Endodermal cell (in vitro differentiated cells): ENCODE measurements around the gene PTPRT. TPM values are rescaled to one million over a fixed set of nuclear protein-coding genes. Genes with fewer than 3 reads are reported as not detected.

Experiments used
- DNase-seq: peaks from one replicate; pipeline ENCODE4 v3.0.0-alpha.2; 2017
- H3K27ac ChIP-seq: 2 replicates; pipeline ENCODE4 v1.5.1; 2013; ENCODE audit warnings: mild to moderate bottlenecking, low read depth, low read length, moderate library complexity
- H3K27me3 ChIP-seq: 2 replicates; pipeline ENCODE4 v1.6.1; 2013; ENCODE audit warnings: mild to moderate bottlenecking, low read length, moderate library complexity; ENCODE audit not compliant: insufficient read depth, control insufficient read depth, poor library complexity, severe bottlenecking
- H3K36me3 ChIP-seq: 2 replicates; pipeline ENCODE4 v1.7.0; 2013; ENCODE audit warnings: mild to moderate bottlenecking, low read length, moderate library complexity; ENCODE audit not compliant: control insufficient read depth, insufficient read depth
- H3K4me1 ChIP-seq: one replicate; pipeline ENCODE4 v1.7.0; 2013; ENCODE audit warnings: low read length; ENCODE audit not compliant: control insufficient read depth, insufficient read depth
- H3K4me3 ChIP-seq: 2 replicates; pipeline ENCODE4 v1.5.1; 2013; ENCODE audit warnings: mild to moderate bottlenecking, low read length, moderate library complexity
- H3K9ac ChIP-seq: 2 replicates; pipeline ENCODE4 v1.6.1; 2013; ENCODE audit warnings: mild to moderate bottlenecking, low read length, moderate library complexity; ENCODE audit not compliant: poor library complexity, severe bottlenecking; ENCODE audit errors: extremely low read depth
- H3K9me3 ChIP-seq: 2 replicates; pipeline ENCODE4 v1.6.1; 2013; ENCODE audit warnings: mild to moderate bottlenecking, low read length, moderate library complexity; ENCODE audit not compliant: control insufficient read depth
- H3K27ac Mint-ChIP-seq: 2 replicates; pipeline ENCODE4 v1.8.0; 2020; ENCODE audit warnings: mixed read lengths
- H3K27me3 Mint-ChIP-seq: 2 replicates; pipeline ENCODE4 v1.8.0; 2021; ENCODE audit warnings: mild to moderate bottlenecking, mixed read lengths; ENCODE audit not compliant: insufficient read depth
- H3K36me3 Mint-ChIP-seq: 2 replicates; pipeline ENCODE4 v1.8.0; 2020; ENCODE audit warnings: low read depth, mixed read lengths
- H3K4me1 Mint-ChIP-seq: 2 replicates; pipeline ENCODE4 v1.8.0; 2020; ENCODE audit warnings: mixed read lengths
- H3K4me3 Mint-ChIP-seq: 2 replicates; pipeline ENCODE4 v1.8.0; 2020; ENCODE audit warnings: mild to moderate bottlenecking, moderate library complexity, mixed read lengths
- H3K9me3 Mint-ChIP-seq: 2 replicates; pipeline ENCODE4 v1.8.0; 2020; ENCODE audit warnings: mild to moderate bottlenecking, mixed read lengths
- CTCF ChIP-seq: fragments of 200-600 bp; sonication (generic); conservative IDR thresholded peaks from 2 replicates; pipeline ENCODE4 v1.5.0; 2021; ENCODE audit warnings: antibody characterized with exemption, mild to moderate bottlenecking
- WGBS, 2 experiments: methylation state at CpG; one replicate each; pipeline versions ENCODE4 v1.1.5 to v1.1.7; 2013; ENCODE audit warnings: missing lambda C conversion rate in 2 of 2, mixed read lengths in 1 of 2; ENCODE audit not compliant: insufficient coverage in 1 of 2, insufficient read length in 1 of 2; 5-methylcytosine and 5-hydroxymethylcytosine counted together
- total RNA-seq, 2 donors: library from RNA; stranded (reverse); fragmentation: NEBNext Ultra II Directional in 1 of 2; extraction: Animal tissue kit (Norgen Biotek cat#: 25700) in 1 of 2; gene quantifications; 2 replicates in 1 of 2; 3 replicates in 1 of 2; pipeline ENCODE4 v1.2.1, GENCODE V29; 2021

Gene PTPRT
- total RNA-seq, 2 donors from 2014 or later, result 2.3 to 2.7 TPM

GRCh38 chr20:42159808-42160207 lies 1029.9 kb downstream of the PTPRT start:
- H3K9ac ChIP-seq, result no peak overlapping the region
- no peaks in the 10 kb centered on the region for H3K4me1 ChIP-seq
- H3K27me3 ChIP-seq, result no peaks in the 10 kb centered on the region
- H3K36me3 ChIP-seq, result no peaks in the 10 kb centered on the region
- Mint-ChIP-seq H3K4me1 (no peaks in the 10 kb centered on the region), H3K4me3 (no peak overlapping the region), H3K36me3 (no peaks in the 10 kb centered on the region), H3K27me3 (peaks cover 3% of the 10 kb centered on the region), H3K27ac (no peak overlapping the region), H3K9me3 (no peaks in the 10 kb centered on the region)
- 72 to 77% methylated on average over 2 to 3 of the region's 3 CpGs for WGBS, 2 experiments
- H3K9me3 ChIP-seq, result no peaks in the 10 kb centered on the region
- no peak for TF ChIP-seq CTCF
- H3K4me3 ChIP-seq, result no peak overlapping the region
- no peak for DNase-seq
- no peak overlapping the region for H3K27ac ChIP-seq

GRCh38 chr20:42158272-42158671 lies 1031.4 kb downstream of the PTPRT start:
- Mint-ChIP-seq H3K36me3 (no peaks in the 10 kb centered on the region), H3K27ac (no peak overlapping the region), H3K4me3 (no peak overlapping the region), H3K27me3 (peaks cover 3% of the 10 kb centered on the region), H3K4me1 (no peaks in the 10 kb centered on the region), H3K9me3 (no peaks in the 10 kb centered on the region)
- DNase-seq, result no peak
- no peaks in the 10 kb centered on the region for H3K4me1 ChIP-seq
- no peak overlapping the region for H3K4me3 ChIP-seq
- H3K9me3 ChIP-seq, result no peaks in the 10 kb centered on the region
- no peaks in the 10 kb centered on the region for H3K36me3 ChIP-seq
- no peak overlapping the region for H3K9ac ChIP-seq
- 67 to 100% methylated on average over 1 of the region's 1 CpG for WGBS, 2 experiments
- no peak for TF ChIP-seq CTCF
- no peak overlapping the region for H3K27ac ChIP-seq
- H3K27me3 ChIP-seq, result no peaks in the 10 kb centered on the region

- no peaks in the 10 kb centered on the region for H3K36me3 ChIP-seq
- no peak for TF ChIP-seq CTCF
- no peak for DNase-seq
- no peak overlapping the region for H3K4me3 ChIP-seq
- H3K27ac Mint-ChIP-seq, result no peak overlapping the region
- peaks cover 4% of the 10 kb centered on the region for H3K27me3 Mint-ChIP-seq
- H3K9ac ChIP-seq, result no peak overlapping the region
- H3K27me3 ChIP-seq, result no peaks in the 10 kb centered on the region
- H3K9me3 Mint-ChIP-seq, result no peaks in the 10 kb centered on the region
- WGBS, 2 experiments, result 83 to 94% methylated on average over 4 of the region's 4 CpGs
- H3K27ac ChIP-seq, result no peak overlapping the region
- H3K36me3 Mint-ChIP-seq, result no peaks in the 10 kb centered on the region
- no peaks in the 10 kb centered on the region for H3K9me3 ChIP-seq
- no peak overlapping the region for H3K4me3 Mint-ChIP-seq
- no peaks in the 10 kb centered on the region for H3K4me1 Mint-ChIP-seq
- H3K4me1 ChIP-seq, result no peaks in the 10 kb centered on the region
Measured at GRCh38 chr20:42155586-42155985, 1034.1 kb downstream of the PTPRT start.
